Osteoblast (primary cell): ENCODE measurements around the gene MTG2. TPM values are rescaled to one million over a fixed set of nuclear protein-coding genes. Genes with fewer than 3 reads are reported as not detected.
A peak's percentile ranks its signal among the peaks of the same experiment; 100 is the strongest.

Experiments
- DNase-seq: peaks from one replicate; pipeline ENCODE4 v3.0.0; 2011; ENCODE audit warnings: low spot score, mixed read lengths; ENCODE audit not compliant: insufficient read length; ENCODE audit errors: missing footprints
- H2AFZ ChIP-seq: 2 replicates; pipeline ENCODE4 v1.6.0; 2011; ENCODE audit warnings: mild to moderate bottlenecking, low read length
- H3K27ac ChIP-seq: 2 replicates; pipeline ENCODE4 v1.5.1; 2011; ENCODE audit warnings: mild to moderate bottlenecking, low read depth, low read length, moderate library complexity
- H3K27me3 ChIP-seq: 2 replicates; pipeline ENCODE4 v1.6.0; 2012; ENCODE audit warnings: mild to moderate bottlenecking, control low read depth, inconsistent platforms, low read length, moderate library complexity; ENCODE audit not compliant: insufficient read depth
- H3K36me3 ChIP-seq: 2 replicates; pipeline ENCODE4 v1.5.1; 2011; ENCODE audit warnings: mild to moderate bottlenecking, low read length, control low read depth, moderate library complexity; ENCODE audit not compliant: insufficient read depth
- H3K4me1 ChIP-seq: 2 replicates; pipeline ENCODE4 v1.5.1; 2011; ENCODE audit warnings: mild to moderate bottlenecking, low read length, control low read depth, moderate library complexity; ENCODE audit not compliant: insufficient read depth
- H3K4me2 ChIP-seq: 2 replicates; pipeline ENCODE4 v1.6.0; 2011; ENCODE audit warnings: mild to moderate bottlenecking, low read length; ENCODE audit not compliant: insufficient read depth
- H3K4me3 ChIP-seq: fragments of 200-600 bp; sonication (generic); 3 replicates; pipeline ENCODE4 v1.5.1; 2012; ENCODE audit warnings: mild to moderate bottlenecking, low read length, inconsistent platforms; ENCODE audit not compliant: insufficient read depth
- H3K79me2 ChIP-seq: 2 replicates; pipeline ENCODE4 v1.6.0; 2012; ENCODE audit warnings: mild to moderate bottlenecking, low read length, control low read depth, inconsistent platforms; ENCODE audit not compliant: insufficient read depth
- H3K9me3 ChIP-seq: 2 replicates; pipeline ENCODE4 v1.5.1; 2011; ENCODE audit warnings: low read depth, low read length, control low read depth
- H4K20me1 ChIP-seq: 2 replicates; pipeline ENCODE4 v1.6.0; 2012; ENCODE audit warnings: mild to moderate bottlenecking, low read length, control low read depth; ENCODE audit not compliant: insufficient read depth
- CTCF ChIP-seq: IDR thresholded peaks from 2 replicates; pipeline ENCODE4 v1.5.1; 2011; ENCODE audit warnings: mild to moderate bottlenecking, low read depth, low read length, moderate library complexity; ENCODE audit errors: extremely low read depth
- total RNA-seq: library from RNA; depleted of rRNA; stranded (reverse); fragments of >200 nt; gene quantifications from 2 replicates; pipeline ENCODE4 v1.2.3, GENCODE V29; 2012

The MTG2 gene
- total RNA-seq, 1 donor = 22.1 TPM

DNA sequence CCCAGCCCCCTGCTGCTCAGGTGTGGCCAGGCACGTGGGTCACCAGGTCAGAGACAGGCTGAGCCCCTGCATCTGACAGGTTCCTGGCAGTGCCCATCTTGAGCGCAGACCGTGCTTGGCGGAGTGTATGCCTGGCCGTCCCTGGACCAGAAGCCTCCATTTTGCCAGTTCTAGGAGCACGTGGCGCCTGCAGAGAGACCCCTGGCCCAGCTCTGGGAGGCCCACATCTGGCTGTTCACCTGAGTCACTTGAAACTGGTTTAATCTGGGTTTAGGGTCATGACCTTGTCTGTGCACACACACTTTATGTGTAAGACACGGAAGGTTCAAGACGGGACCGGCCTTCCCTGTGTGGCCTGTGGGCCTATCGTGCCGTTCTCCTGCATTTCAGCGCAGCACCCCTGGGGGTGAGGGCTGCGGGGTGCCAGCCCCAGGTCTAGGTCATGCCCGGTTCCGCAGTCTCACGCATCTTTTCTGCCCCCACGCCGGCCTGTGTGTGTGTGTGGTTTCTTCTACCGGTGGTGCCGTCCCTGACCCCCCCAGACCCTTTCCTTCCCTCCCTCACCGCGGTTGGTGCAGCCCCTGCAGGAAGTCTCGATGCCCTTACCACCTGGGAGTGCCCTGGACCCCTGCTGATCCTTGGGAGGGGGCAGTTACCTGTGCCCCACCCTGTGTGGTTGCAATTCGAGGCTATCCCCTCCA is 25.3 kb upstream of the MTG2 start:
- H3K4me3 ChIP-seq = no peak overlapping the region
- H3K79me2 ChIP-seq = peaks cover 82% of the 10 kb centered on the region
- peak; percentile 80 for DNase-seq
- H2AFZ ChIP-seq = no peak overlapping the region
- no peaks in the 10 kb centered on the region for H3K9me3 ChIP-seq
- H3K36me3 ChIP-seq = peaks cover 5% of the 10 kb centered on the region
- no peaks in the 10 kb centered on the region for H3K27me3 ChIP-seq
- H4K20me1 ChIP-seq = peaks cover 42% of the 10 kb centered on the region
- H3K4me1 ChIP-seq = peaks cover 20% of the 10 kb centered on the region
- H3K4me2 ChIP-seq = no peak overlapping the region
- no peak for TF ChIP-seq CTCF
- no peak overlapping the region for H3K27ac ChIP-seq

GRCh38 chr20:62158088-62158400 is 24.8 kb upstream of the MTG2 start:
- Histone ChIP-seq H3K4me1 (peaks cover 20% of the 10 kb centered on the region), H3K36me3 (peaks cover 4% of the 10 kb centered on the region), H3K27ac (no peak overlapping the region), H4K20me1 (peaks cover 40% of the 10 kb centered on the region), H3K9me3 (no peaks in the 10 kb centered on the region), H3K4me2 (no peak overlapping the region), H2AFZ (no peak overlapping the region), H3K79me2 (peaks cover 77% of the 10 kb centered on the region), H3K4me3 (no peak overlapping the region), H3K27me3 (no peaks in the 10 kb centered on the region)
- DNase-seq = peak; percentile 76
- no peak for TF ChIP-seq CTCF

DNA sequence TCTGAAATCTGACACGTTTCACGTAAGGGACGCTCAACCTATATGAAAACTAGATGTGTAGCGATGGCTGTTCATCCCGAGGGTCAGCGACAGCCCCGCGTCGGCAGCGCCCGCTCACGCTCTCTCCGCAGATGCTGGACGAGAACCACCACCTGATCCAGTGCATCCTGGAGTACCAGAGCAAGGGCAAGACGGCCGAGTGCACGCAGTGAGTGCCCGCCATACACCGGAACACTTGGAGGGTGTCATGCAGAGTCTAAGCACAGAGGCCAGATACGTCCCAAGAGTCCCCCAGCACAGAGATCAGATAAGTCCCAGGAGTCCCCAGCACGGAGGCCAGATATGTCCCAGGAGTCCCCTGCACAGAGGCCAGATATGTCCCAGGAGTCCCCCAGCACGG is 24.3 kb upstream of the MTG2 start:
- Histone ChIP-seq H3K27me3 (no peaks in the 10 kb centered on the region), H3K4me3 (no peak overlapping the region), H3K9me3 (no peaks in the 10 kb centered on the region), H3K27ac (no peak overlapping the region), H3K4me1 (peaks cover 20% of the 10 kb centered on the region), H4K20me1 (peaks cover 36% of the 10 kb centered on the region), H2AFZ (no peak overlapping the region), H3K36me3 (peaks cover 3% of the 10 kb centered on the region), H3K4me2 (no peak overlapping the region), H3K79me2 (peaks cover 72% of the 10 kb centered on the region)
- TF ChIP-seq CTCF = no peak
- DNase-seq = no peak

- Histone ChIP-seq H3K27me3 (no peaks in the 10 kb centered on the region), H2AFZ (no peak overlapping the region), H3K36me3 (peaks cover 4% of the 10 kb centered on the region), H4K20me1 (peaks cover 31% of the 10 kb centered on the region), H3K9me3 (no peaks in the 10 kb centered on the region), H3K4me1 (peaks cover 20% of the 10 kb centered on the region), H3K27ac (no peak overlapping the region), H3K79me2 (peaks cover 67% of the 10 kb centered on the region), H3K4me3 (no peak overlapping the region), H3K4me2 (no peak overlapping the region)
- TF ChIP-seq CTCF = no peak
- peak; percentile 77 for DNase-seq
Observed at GRCh38 chr20:62159052-62159451, 23.8 kb upstream of the MTG2 start.
